WERI-Rb-1 (cell line): ENCODE measurements around the gene PRRT1.

Experiments
- DNase-seq: peaks from one replicate; pipeline ENCODE4 v3.0.0-alpha.2; 2020
- H3K27ac ChIP-seq: fragments of 250-450 bp; sonication (Bioruptor Pico); 2 replicates; pipeline ENCODE4 v1.5.1; 2020; ENCODE audit warnings: mild to moderate bottlenecking, moderate library complexity
- H3K27me3 ChIP-seq: fragments of 250-450 bp; sonication (Bioruptor Pico); 2 replicates; pipeline ENCODE4 v1.5.1; 2021; ENCODE audit warnings: mild to moderate bottlenecking, low read depth, moderate library complexity; ENCODE audit not compliant: insufficient read depth, severe bottlenecking
- H3K36me3 ChIP-seq: fragments of 250-450 bp; sonication (Bioruptor Pico); 2 replicates; pipeline ENCODE4 v1.5.1; 2020; ENCODE audit warnings: mild to moderate bottlenecking, moderate library complexity
- H3K4me3 ChIP-seq: 2 replicates; pipeline ENCODE4 v1.5.1; 2011; ENCODE audit warnings: low read depth, mild to moderate bottlenecking, control low read depth, low read length
- H3K9me3 ChIP-seq: fragments of 250-450 bp; sonication (Bioruptor Pico); 2 replicates; pipeline ENCODE4 v1.5.1; 2021; ENCODE audit warnings: mild to moderate bottlenecking, moderate library complexity; ENCODE audit not compliant: severe bottlenecking
- CTCF ChIP-seq: IDR thresholded peaks from 2 replicates; pipeline ENCODE4 v1.5.1; 2011; ENCODE audit warnings: low read depth, mild to moderate bottlenecking, control low read depth, inconsistent platforms, low read length

The PRRT1 gene

DNA sequence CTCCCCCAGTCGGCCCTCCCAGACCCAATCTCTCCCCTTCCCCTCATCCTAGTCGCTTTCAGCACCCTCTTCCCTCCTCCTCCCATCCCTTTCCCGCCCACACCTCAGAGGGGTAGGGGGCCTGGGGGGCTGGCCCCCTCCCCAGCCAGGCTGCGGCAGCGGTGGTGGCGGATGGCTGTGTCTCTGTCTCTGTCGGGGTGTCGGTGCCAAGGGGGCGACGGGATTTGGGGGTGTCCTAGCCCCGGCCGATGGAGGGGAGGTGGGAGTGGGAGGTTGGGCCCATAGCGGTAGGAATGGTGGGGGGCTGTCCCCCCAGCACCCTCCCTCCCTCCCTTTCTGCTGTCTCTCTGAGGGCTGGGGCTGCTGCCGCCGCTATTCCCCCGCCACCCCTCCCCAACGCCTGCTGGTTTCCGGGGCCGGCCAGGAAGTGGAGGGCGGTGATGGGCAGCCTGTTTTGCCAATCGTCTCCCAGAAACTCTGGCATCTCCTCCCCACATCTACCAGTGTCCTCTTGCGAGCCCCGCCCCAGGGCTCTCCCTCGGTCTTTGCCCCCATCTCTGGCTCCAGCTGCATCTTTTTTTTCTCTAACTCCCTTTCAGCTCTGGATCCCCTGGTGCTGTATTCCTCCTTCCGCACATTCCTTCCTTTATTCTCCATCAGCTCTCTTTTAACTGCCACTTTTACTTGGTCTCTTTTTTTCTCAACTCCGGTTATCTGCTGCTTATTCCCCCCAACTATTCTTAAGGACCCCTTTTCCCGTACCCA lies 24.2 kb upstream of the PRRT1 start, which contains the start of gene AGPAT1:
Gene AGPAT1, minus strand, starts transcription at position 374 of the 765 bp plus-strand sequence. CDS start 4,588 bp downstream, outside the sequence.
- no peak for TF ChIP-seq CTCF
- DNase-seq = peak; percentile 100
- Histone ChIP-seq H3K4me3 (peak within 1 kb of the TSS; percentile 85), H3K9me3 (no peaks in the 10 kb centered on the region), H3K27ac (peak within 1 kb of the TSS; percentile 96), H3K36me3 (peaks cover 17% of the 10 kb centered on the region), H3K27me3 (no peaks in the 10 kb centered on the region)

- no peak for DNase-seq
- peak overlapping the region; percentile 75 for H3K27ac ChIP-seq
- peaks cover 19% of the 10 kb centered on the region for H3K36me3 ChIP-seq
- H3K9me3 ChIP-seq = no peaks in the 10 kb centered on the region
- no peak for TF ChIP-seq CTCF
- H3K4me3 ChIP-seq = peak overlapping the region; percentile 85
- H3K27me3 ChIP-seq = no peaks in the 10 kb centered on the region
These were observed 23.6 kb upstream of the PRRT1 start for GRCh38 chr6:32175322-32175710.

GRCh38 chr6:32174416-32174815 lies 22.7 kb upstream of the PRRT1 start:
- DNase-seq = no peak
- H3K4me3 ChIP-seq = no peak overlapping the region
- TF ChIP-seq CTCF = no peak
- no peak overlapping the region for H3K27ac ChIP-seq
- no peaks in the 10 kb centered on the region for H3K27me3 ChIP-seq
- no peaks in the 10 kb centered on the region for H3K9me3 ChIP-seq
- peaks cover 20% of the 10 kb centered on the region for H3K36me3 ChIP-seq

DNA sequence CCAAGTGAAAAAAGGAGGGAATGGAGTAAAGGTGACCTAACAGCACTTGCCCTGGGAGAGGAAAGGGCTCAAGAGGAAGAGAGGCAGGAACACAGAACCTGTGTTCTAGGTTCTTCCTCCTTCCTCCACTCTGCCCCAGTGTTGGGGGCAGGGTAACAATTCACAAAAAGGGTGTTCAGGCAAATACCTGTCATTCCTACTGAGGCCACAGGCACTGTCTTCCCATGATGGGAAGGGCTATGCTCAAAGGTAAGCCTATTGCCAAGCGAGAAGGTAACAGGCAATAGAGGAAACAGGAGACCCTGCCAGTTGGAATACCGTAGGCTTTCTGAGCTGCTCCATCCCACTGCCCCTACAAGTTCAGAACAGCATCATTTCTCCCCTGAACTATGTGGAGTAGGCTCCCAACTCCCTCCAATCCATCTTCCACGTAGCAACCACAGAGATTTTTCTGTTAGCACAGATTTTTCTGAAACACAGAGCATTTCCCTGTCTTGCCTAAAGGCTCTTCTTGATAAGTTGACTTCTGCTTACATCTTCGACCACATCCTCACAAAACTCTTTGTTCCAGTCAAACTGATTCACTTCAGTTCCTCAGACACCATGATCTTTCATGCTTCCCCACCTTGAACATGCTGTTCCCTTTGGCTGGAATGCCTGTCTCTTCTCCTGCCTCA lies 21.4 kb upstream of the PRRT1 start:
- H3K9me3 ChIP-seq = no peaks in the 10 kb centered on the region
- TF ChIP-seq CTCF = no peak
- H3K27ac ChIP-seq = no peak overlapping the region
- no peak overlapping the region for H3K4me3 ChIP-seq
- DNase-seq = no peak
- H3K27me3 ChIP-seq = no peaks in the 10 kb centered on the region
- H3K36me3 ChIP-seq = peaks cover 32% of the 10 kb centered on the region

DNA sequence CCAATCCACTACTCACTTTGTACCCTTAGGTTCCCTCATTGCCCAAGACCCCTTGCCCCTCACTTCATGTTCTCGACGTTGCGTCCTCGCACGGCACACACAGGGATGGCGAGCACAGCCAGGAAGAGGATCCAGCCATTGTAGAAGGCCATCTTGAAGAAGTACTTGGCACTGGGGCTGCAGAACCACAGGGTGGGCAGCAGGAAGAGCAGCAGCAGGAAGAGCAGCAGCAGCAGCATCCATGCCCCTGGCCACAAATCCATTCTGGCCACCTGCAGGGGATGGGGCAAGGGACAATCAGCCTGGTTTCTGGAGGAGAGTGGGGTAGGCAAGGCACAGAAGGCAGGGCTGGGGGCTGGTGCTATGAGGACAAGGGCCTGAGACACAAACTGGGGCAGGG lies 19.5 kb upstream of the PRRT1 start:
- DNase-seq = no peak
- no peak for TF ChIP-seq CTCF
- Histone ChIP-seq H3K36me3 (peaks cover 51% of the 10 kb centered on the region), H3K9me3 (no peaks in the 10 kb centered on the region), H3K4me3 (no peak overlapping the region), H3K27me3 (no peaks in the 10 kb centered on the region), H3K27ac (no peak overlapping the region)
